ENCODE results near the gene WDTC1. TPM values are rescaled to one million over a fixed set of nuclear protein-coding genes. Genes with fewer than 3 reads are reported as not detected.

WDTC1 gene
- total RNA-seq, 2 experiments from 2014 or later, result 32.2 to 33.3 TPM

DNA sequence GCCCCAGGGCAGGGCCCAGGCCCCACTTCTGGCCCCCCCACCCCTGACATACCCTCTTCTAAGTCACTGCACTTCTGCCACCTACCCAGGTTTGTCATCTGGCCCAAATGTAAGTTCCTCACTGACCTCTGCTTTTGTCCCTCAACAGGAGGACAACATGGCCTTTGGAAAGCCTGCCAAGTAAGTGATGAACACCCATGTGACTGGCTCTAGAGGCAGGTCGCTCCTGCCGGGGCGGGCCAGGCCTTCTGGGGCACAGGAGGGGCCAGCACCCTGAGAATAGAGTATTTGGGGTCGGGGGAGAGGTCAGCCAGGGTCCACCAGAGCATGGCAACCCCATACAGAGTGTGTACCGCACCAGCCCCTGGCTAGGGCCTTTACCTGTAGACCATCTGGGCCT lies 97.5 kb downstream of the WDTC1 start:
- H3K27ac Mint-ChIP-seq, result peak overlapping the region; percentile 60
- H3K27me3 Mint-ChIP-seq, result no peaks in the 10 kb centered on the region
- no peaks in the 10 kb centered on the region for H3K9me3 Mint-ChIP-seq
- ChIA-PET POLR2A (no interaction called here), CTCF (interaction anchor here (0.7 to 3.4 kb wide), 14 partner anchors 9 to 331 kb away, joined by 3 to 29 read pairs (median 6); partner anchors contain the start of genes MAP3K6 and SYTL1)
- no peak for DNase-seq
- H3K4me3 Mint-ChIP-seq, result no peak overlapping the region
- peaks cover 30% of the 10 kb centered on the region for H3K4me1 Mint-ChIP-seq
- peaks cover 43% of the 10 kb centered on the region for H3K36me3 Mint-ChIP-seq (ENCODE audit: low read depth)

DNA sequence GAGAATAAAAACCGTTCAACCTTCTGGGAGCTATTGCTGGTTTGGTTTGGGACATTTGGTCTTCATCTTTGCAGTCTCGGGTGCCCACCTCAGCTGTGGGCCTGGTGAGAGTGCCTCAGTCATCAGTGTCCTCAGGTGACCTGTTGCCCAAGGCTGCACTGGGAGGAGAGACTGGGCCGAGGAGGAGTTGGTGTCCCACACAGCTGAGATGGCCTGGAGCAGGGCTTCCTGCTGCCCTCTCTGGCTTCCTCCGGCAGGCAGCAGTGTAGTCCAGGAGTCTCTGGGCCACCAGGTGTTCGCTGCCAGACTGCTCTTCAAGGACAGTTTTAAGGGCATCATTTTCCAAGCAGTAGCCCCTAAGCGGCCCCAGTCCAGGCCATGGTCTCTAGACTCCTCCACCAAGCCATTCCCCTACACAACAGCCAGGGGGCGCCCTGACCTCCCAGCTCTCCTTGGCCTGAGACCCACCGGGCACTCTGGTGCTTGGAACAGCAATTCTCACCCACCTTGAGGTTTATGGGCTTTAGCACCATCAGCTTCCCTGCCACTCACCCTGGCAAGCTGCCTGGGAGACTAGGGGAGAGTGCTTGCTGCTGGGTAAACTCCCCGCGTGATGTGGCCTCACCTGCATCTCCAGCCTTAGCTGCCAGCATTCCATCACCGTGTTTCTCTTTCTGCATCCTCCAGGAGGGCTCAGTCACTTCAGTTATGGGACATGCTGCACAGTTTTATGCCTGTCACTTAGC lies 98.3 kb downstream of the WDTC1 start:
- Mint-ChIP-seq H3K9me3 (no peaks in the 10 kb centered on the region), H3K4me1 (peaks cover 26% of the 10 kb centered on the region), H3K27ac (peak overlapping the region; percentile 60), H3K27me3 (no peaks in the 10 kb centered on the region), H3K4me3 (no peak overlapping the region), H3K36me3 (ENCODE audit: low read depth) (peaks cover 40% of the 10 kb centered on the region)
- ChIA-PET CTCF (interaction anchor here (0.6 to 3.4 kb wide), 23 partner anchors 9 to 330 kb away, joined by 3 to 29 read pairs (median 5); partner anchors contain the start of genes MAP3K6 and SYTL1), POLR2A (interaction anchor here (0.6 to 1.2 kb wide), 2 partner anchors 10 to 37 kb away, joined by 3 to 6 read pairs; no protein-coding TSS in a partner anchor)
- peak; percentile 60 for DNase-seq

DNA sequence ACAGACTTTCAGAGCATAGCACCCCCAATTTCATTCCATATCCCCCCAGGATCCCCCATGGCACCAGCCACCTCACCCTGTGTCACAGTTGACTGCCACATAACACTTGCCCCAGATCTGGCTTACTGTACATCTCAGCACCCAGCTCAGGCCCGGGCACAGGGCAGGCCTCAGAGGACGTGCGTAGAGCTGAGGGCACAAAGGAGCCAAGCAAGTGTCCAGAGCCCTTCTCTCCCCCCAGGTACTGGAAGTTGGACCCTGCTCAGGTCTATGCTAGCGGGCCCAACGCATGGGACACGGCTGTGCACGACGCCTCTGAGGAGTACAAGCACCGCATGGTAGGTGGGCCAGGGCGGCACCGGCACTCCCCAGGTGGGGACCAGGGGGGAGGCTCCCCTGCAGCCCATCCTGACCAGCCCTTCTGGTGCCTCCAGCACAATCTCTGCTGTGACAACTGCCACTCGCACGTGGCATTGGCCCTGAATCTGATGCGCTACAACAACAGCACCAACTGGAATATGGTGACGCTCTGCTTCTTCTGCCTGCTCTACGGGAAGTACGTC lies 99.4 kb downstream of the WDTC1 start:
- no peak for DNase-seq
- H3K4me3 Mint-ChIP-seq, result no peak overlapping the region
- POLR2A ChIA-PET, result no interaction called here
- H3K4me1 Mint-ChIP-seq, result peaks cover 19% of the 10 kb centered on the region
- H3K9me3 Mint-ChIP-seq, result no peaks in the 10 kb centered on the region
- peaks cover 36% of the 10 kb centered on the region for H3K36me3 Mint-ChIP-seq (ENCODE audit: low read depth)
- H3K27ac Mint-ChIP-seq, result no peak overlapping the region
- CTCF ChIA-PET, result interaction anchor here (0.8 to 3.4 kb wide), 12 partner anchors 8 to 266 kb away, joined by 3 to 29 read pairs (median 7); partner anchors contain the start of genes MAP3K6 and SYTL1
- H3K27me3 Mint-ChIP-seq, result no peaks in the 10 kb centered on the region

DNA sequence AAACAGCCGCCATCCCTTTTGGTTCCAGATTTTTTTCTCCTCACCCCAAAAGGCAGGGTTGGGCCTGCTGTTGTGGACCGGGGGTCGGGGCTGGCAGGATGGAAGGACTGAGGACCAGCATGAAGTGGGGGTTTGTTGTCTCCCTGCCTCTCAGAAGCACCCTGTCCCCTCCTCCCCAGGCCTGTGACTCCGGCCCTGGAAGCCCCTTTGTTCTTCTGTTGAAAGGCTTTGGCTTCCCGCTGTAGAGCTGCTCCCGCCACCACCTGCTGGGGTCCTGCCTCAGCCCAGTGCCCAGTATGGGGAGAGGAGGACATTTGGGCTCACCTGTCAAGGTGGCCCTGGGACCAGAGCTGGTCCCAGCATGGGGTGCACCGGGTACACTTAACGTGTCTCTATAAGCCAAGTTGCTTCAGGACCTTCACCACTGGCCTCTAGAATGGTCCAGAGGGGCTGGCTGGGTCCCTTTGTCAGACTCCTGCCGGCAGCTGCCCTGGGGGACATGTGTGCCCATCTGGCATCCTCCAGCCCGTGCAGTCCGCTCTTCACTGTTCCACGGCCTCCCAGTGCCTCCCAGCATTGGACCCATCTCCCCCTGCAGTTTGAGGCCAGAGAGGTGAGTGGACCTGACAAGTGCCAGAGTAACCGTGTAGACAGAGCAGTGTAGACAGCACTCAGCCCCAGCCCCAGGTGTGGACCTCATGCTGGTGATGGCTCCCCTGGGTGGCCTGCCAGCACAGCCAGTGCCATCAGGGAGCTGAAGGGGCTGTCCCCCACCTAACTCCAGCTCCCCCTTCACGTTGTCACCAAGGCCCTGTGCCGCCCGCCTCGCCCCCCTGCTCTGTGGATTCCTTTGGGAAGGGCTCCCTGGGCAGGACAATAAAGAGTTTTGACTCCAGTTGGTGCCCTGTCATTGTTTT lies 101.3 kb downstream of the WDTC1 start:
- ChIA-PET POLR2A (no interaction called here), CTCF (interaction anchor here (1.1 to 1.9 kb wide), 6 partner anchors 21 to 60 kb away, joined by 3 to 8 read pairs (median 4); partner anchors contain the start of gene MAP3K6)
- Mint-ChIP-seq H3K9me3 (no peaks in the 10 kb centered on the region), H3K4me1 (peaks cover 33% of the 10 kb centered on the region), H3K36me3 (ENCODE audit: low read depth) (peaks cover 36% of the 10 kb centered on the region), H3K27ac (no peak overlapping the region), H3K27me3 (no peaks in the 10 kb centered on the region), H3K4me3 (no peak overlapping the region)
- DNase-seq, result no peak

DNA sequence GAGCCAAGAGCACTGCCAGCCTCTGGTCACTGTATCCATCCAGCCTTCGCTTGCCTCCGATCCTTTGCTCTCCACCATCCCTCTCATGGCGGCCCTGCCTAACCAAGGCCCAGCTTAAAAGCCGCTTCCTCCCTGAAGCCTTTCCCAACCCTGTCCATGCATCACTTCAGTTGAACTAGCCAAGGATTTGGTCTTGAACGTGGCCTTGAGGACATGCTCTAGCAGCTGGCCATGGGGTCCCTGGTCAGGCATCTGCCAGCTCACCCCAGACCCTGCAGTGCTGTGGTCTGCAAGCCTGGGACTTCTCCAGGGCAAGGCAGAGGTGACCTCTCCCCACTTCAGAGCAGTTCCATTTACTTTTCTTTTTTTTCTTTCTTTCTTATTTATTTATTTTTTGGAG lies 102.3 kb downstream of the WDTC1 start:
- peaks cover 33% of the 10 kb centered on the region for H3K36me3 Mint-ChIP-seq (ENCODE audit: low read depth)
- DNase-seq, result no peak
- H3K4me1 Mint-ChIP-seq, result peaks cover 38% of the 10 kb centered on the region
- ChIA-PET POLR2A (no interaction called here), CTCF (interaction anchor here (1.1 to 1.7 kb wide), 6 partner anchors 12 to 59 kb away, joined by 3 to 4 read pairs (median 4); partner anchors contain the start of gene MAP3K6)
- H3K27ac Mint-ChIP-seq, result no peak overlapping the region
- H3K4me3 Mint-ChIP-seq, result no peak overlapping the region
- no peaks in the 10 kb centered on the region for H3K27me3 Mint-ChIP-seq
- H3K9me3 Mint-ChIP-seq, result no peaks in the 10 kb centered on the region

DNA sequence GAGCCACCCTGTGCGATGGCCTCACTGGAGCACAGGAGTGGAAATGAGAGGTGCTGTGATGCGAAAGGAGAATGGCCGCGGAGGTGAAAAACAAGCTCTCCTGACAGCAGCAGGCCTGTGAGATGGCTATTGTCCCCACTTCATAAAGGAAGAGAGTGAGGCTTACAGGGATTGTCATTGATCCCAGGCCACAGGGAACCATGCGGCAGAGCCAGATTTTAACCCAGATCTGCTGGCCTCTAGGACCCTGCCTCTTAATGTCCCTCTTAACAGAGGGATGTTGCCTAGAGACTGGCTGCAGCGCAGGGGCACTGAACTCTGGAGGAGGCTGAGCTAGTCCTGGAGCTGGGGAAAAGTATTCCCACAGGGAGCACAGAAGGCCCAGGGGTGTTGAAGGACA lies 104.3 kb downstream of the WDTC1 start:
- POLR2A ChIA-PET, result no interaction called here
- CTCF ChIA-PET, result interaction anchor here (1.2 to 9.0 kb wide), 3 partner anchors 14 to 18 kb away, joined by 3 to 68 read pairs (median 3); no protein-coding TSS in a partner anchor
- DNase-seq, result no peak
- H3K27me3 Mint-ChIP-seq, result no peaks in the 10 kb centered on the region
- H3K36me3 Mint-ChIP-seq (ENCODE audit: low read depth), result peaks cover 25% of the 10 kb centered on the region
- H3K4me1 Mint-ChIP-seq, result peaks cover 29% of the 10 kb centered on the region
- no peak overlapping the region for H3K4me3 Mint-ChIP-seq
- H3K27ac Mint-ChIP-seq, result peak overlapping the region; percentile 73
- no peaks in the 10 kb centered on the region for H3K9me3 Mint-ChIP-seq

DNA sequence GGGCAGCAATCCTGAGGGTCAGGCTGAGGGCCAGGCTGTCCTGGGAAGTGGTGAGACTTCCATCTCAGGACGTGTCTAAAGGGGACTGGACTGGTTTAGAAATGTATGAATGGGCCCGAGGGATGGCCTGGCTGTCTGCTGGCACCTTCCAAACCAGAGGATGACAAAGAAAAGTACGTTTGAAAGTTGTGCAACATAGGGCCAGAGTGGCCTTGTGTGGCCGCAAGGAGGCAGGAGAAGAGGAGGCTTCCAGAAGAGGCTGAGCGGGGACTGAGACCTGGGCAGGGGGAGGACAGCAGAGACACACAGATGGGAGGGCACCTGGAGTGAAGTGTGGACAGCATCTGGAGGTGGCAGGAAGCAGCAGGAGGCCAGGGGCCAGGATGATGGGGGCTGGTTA lies 104.8 kb downstream of the WDTC1 start:
- Mint-ChIP-seq H3K36me3 (ENCODE audit: low read depth) (peaks cover 20% of the 10 kb centered on the region), H3K27me3 (no peaks in the 10 kb centered on the region), H3K4me3 (no peak overlapping the region), H3K4me1 (peaks cover 32% of the 10 kb centered on the region), H3K9me3 (no peaks in the 10 kb centered on the region), H3K27ac (peak overlapping the region; percentile 59)
- DNase-seq, result no peak
- POLR2A ChIA-PET, result no interaction called here
- CTCF ChIA-PET, result interaction anchor here (0.9 to 9.0 kb wide), 4 partner anchors 12 to 18 kb away, joined by 3 to 68 read pairs (median 4); no protein-coding TSS in a partner anchor

DNA sequence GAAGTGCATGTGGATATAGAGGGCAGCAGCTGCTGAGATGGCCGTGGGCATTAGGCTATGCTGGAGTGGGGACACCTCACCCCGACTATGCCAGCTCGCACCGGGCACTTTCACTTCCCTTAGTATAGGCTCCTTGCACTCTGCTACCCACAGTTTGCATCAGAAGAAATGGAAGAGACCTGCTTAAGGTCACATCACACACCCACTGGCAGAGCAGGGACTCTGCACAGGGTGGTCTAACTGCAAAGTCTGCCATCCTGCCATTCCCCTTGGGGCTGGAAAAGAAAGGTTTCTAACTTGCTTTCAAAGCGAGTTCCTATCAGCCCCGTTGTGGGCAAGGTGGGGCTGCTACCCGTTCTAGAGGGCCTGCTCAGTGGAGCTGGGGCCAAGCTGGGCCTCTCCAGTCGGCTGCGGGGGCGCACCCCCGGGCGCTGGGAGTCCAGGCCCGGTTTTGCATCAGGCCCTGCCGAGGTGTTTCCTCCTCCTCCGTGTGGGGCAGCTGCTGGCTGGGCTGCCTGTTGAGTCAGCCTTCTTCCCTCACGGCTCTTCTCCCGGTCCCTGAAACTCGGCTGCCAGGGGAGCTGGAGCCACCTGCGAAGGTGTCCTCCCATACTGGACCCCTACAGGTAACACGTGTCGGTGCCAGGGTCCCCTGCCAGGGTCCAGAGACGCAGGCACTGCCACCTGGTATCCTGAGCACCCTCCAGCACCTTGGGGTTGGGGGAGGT lies 107.3 kb downstream of the WDTC1 start, which contains the start of gene SYTL1:
Gene SYTL1 (plus strand): TSS at position 498 of the 728 bp plus-strand sequence. CDS start 3,313 bp downstream, outside the sequence.
- peak; percentile 72 for DNase-seq
- POLR2A ChIA-PET, result no interaction called here
- CTCF ChIA-PET, result interaction anchor here (0.6 to 9.0 kb wide), 6 partner anchors 9 to 47 kb away, joined by 3 to 68 read pairs (median 4); partner anchors contain the start of gene MAP3K6
- no peaks in the 10 kb centered on the region for H3K27me3 Mint-ChIP-seq
- H3K4me3 Mint-ChIP-seq, result peak within 1 kb of the TSS; percentile 84
- peak within 1 kb of the TSS; percentile 89 for H3K27ac Mint-ChIP-seq
- H3K36me3 Mint-ChIP-seq (ENCODE audit: low read depth), result peaks cover 19% of the 10 kb centered on the region
- peaks cover 44% of the 10 kb centered on the region for H3K4me1 Mint-ChIP-seq
- H3K9me3 Mint-ChIP-seq, result no peaks in the 10 kb centered on the region

DNA sequence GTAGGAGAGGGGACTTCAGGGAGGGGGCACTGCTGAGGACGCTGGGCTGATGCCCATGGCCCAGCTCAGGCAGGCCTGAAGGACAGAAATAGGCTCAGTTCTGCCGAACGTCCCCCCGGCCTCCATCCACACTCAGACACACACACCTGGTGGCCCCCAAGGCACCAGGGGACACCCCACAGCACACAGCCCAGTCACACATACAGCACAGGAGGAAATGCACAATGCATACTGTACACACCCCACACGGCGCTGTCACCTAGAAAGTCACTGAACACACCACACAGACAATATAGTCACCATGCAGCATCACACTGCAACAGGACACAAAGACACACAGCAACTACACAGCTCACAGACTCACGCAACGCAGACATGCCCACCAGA lies 108.0 kb downstream of the WDTC1 start:
- CTCF ChIA-PET, result interaction anchor here (0.6 to 9.0 kb wide), 4 partner anchors 10 to 47 kb away, joined by 3 to 68 read pairs (median 12); no protein-coding TSS in a partner anchor
- Mint-ChIP-seq H3K9me3 (no peaks in the 10 kb centered on the region), H3K36me3 (ENCODE audit: low read depth) (peaks cover 21% of the 10 kb centered on the region), H3K4me1 (peaks cover 47% of the 10 kb centered on the region), H3K4me3 (peak overlapping the region; percentile 84), H3K27me3 (no peaks in the 10 kb centered on the region), H3K27ac (peak overlapping the region; percentile 89)
- POLR2A ChIA-PET, result no interaction called here
- peak; percentile 51 for DNase-seq

DNA sequence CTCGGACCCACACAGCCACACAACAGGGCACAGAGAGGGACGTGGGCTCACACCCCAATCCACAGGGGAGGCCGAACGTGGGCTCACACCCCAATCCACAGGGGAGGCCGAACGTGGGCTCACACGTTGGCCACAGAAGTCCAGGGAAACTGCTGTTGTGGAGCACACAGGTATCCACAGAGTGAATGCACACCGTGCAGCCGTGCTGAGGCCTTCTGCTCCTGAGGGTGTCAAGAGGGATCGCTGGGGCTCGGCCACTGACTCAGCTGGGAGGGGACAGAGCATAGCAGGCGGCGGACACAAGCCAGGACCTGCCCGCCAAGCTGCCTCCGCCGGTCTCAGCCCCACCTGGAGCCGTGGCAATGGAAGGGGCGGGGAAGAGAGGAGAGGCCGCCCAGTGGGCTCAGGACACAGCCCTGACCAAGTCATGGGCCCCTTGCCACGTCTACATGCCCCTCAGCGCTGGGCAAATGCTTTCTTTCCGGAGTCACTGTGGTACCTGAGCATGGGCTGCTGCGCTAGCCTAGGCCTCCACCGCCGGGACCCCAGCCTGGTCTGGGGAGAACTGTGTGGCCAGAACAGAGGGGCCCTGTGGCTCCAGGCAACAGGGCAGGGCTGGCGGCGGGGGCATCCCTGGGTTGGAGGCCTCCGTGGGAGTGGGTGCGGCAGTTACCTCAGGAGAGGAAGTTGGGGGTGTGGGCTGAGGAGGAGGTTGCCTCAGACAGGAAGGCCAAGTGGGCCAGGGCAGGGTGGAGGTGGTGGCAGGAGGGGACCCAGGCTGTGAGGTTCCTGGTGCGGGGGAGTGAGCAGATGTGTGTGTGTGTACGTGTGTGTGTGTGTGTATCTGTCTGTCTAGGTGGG lies 108.6 kb downstream of the WDTC1 start:
- POLR2A ChIA-PET, result interaction anchor here (0.7 kb wide), 1 partner anchor 11 kb away, joined by 4 read pairs; no protein-coding TSS in a partner anchor
- no peaks in the 10 kb centered on the region for H3K27me3 Mint-ChIP-seq
- CTCF ChIA-PET, result interaction anchor here (0.6 to 9.0 kb wide), 8 partner anchors 10 to 151 kb away, joined by 3 to 68 read pairs (median 4); partner anchors contain the start of gene MAP3K6
- peak overlapping the region; percentile 84 for H3K4me3 Mint-ChIP-seq
- no peaks in the 10 kb centered on the region for H3K9me3 Mint-ChIP-seq
- H3K27ac Mint-ChIP-seq, result peak overlapping the region; percentile 89
- peaks cover 50% of the 10 kb centered on the region for H3K4me1 Mint-ChIP-seq
- H3K36me3 Mint-ChIP-seq (ENCODE audit: low read depth), result peaks cover 22% of the 10 kb centered on the region
- DNase-seq, result peak; percentile 85

DNA sequence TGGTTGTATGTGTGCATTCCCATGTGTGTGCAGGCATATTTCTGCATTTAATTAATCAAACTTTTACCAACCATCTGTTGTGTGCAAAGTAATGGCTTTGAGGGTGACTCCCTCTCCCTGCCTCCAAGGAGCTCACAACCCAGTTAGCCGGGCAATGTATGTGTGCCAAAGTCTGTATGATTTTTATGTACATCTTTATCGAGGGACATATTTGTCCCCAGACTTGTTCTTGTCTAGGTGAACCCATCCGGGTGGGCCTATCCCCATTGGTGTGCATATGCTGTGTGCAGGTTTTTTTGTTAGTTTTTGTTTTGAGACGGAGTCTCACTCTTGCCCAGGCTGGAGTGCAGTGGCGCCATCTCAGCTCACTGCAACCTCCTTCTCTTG lies 109.2 kb downstream of the WDTC1 start:
- Mint-ChIP-seq H3K4me3 (peak overlapping the region; percentile 84), H3K4me1 (peaks cover 50% of the 10 kb centered on the region), H3K36me3 (ENCODE audit: low read depth) (peaks cover 22% of the 10 kb centered on the region), H3K27me3 (no peaks in the 10 kb centered on the region), H3K27ac (peak overlapping the region; percentile 89), H3K9me3 (no peaks in the 10 kb centered on the region)
- ChIA-PET POLR2A (interaction anchor here (0.7 kb wide), 1 partner anchor 10 kb away, joined by 4 read pairs; no protein-coding TSS in a partner anchor), CTCF (interaction anchor here (1.0 to 9.0 kb wide), 7 partner anchors 9 to 43 kb away, joined by 3 to 68 read pairs (median 4); partner anchors contain the start of gene MAP3K6)
- DNase-seq, result no peak

All from activated CD4-positive, alpha-beta T cell treated with anti-CD3 and anti-CD28 coated beads, Interleukin-2, amount 10 ng/mL, durations not matched to agents 7 days and 5 days (primary cell).